GM06990 (cell line): Measurements from ENCODE around the gene ASB18.

ENCODE experiments used
- DNase-seq: peaks from one replicate; pipeline ENCODE4 v3.0.0-alpha.2; 2011; ENCODE audit not compliant: insufficient read length; ENCODE audit errors: extremely low read depth
- H3K27me3 ChIP-seq: replicated peaks from 2 replicates; pipeline ENCODE4 v1.6.0; 2011; ENCODE audit warnings: low read length; ENCODE audit not compliant: control insufficient read depth, insufficient read depth
- H3K36me3 ChIP-seq: 2 replicates; pipeline ENCODE4 v1.5.1; 2011; ENCODE audit warnings: low read length; ENCODE audit not compliant: control insufficient read depth, insufficient read depth
- H3K4me3 ChIP-seq: replicated peaks from 2 replicates; pipeline ENCODE4 v1.5.1; 2011; ENCODE audit warnings: low read depth, mild to moderate bottlenecking, control low read depth, low read length
- CTCF ChIP-seq: IDR thresholded peaks from 2 replicates; pipeline ENCODE4 v1.5.1; 2011; ENCODE audit warnings: low read length, control low read depth, mild to moderate bottlenecking, inconsistent platforms; ENCODE audit not compliant: insufficient read depth, poor library complexity, severe bottlenecking

ASB18 gene

GRCh38 chr2:236204953-236205352, 59.3 kb downstream of the ASB18 start:
- H3K4me3 ChIP-seq: no peak overlapping the region
- no peak for DNase-seq
- no peaks in the 10 kb centered on the region for H3K36me3 ChIP-seq
- no peak for TF ChIP-seq CTCF
- no peaks in the 10 kb centered on the region for H3K27me3 ChIP-seq

DNA sequence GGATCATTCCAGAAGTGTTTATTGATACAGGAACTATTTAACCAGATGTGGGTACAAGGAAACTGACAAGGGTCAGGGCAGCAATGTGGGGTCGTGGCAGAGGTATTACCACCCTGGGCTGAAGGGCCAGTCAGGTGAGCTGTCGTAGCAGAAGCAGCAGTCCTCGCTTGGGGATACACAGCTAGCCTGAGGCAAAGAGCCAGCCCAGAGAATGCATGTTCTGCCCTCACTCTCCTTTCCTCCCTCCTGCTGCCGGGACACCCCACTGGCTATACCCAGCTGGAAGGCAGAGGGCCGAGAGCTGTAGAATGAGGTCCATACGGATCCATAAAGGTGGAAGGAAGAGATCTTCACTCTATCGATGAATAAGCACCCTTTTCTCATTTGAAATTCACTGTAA, 63.8 kb downstream of the ASB18 start:
- Histone ChIP-seq H3K36me3 (no peaks in the 10 kb centered on the region), H3K4me3 (no peak overlapping the region), H3K27me3 (no peaks in the 10 kb centered on the region)
- DNase-seq: no peak
- no peak for TF ChIP-seq CTCF

GRCh38 chr2:236196366-236196765, 67.8 kb downstream of the ASB18 start:
- Histone ChIP-seq H3K27me3 (no peaks in the 10 kb centered on the region), H3K4me3 (no peak overlapping the region), H3K36me3 (no peaks in the 10 kb centered on the region)
- no peak for DNase-seq
- no peak for TF ChIP-seq CTCF

GRCh38 chr2:236195726-236196125, 68.5 kb downstream of the ASB18 start:
- Histone ChIP-seq H3K4me3 (no peak overlapping the region), H3K36me3 (no peaks in the 10 kb centered on the region), H3K27me3 (no peaks in the 10 kb centered on the region)
- TF ChIP-seq CTCF: no peak
- DNase-seq: no peak

GRCh38 chr2:236194786-236195185, 69.4 kb downstream of the ASB18 start:
- Histone ChIP-seq H3K36me3 (no peaks in the 10 kb centered on the region), H3K27me3 (no peaks in the 10 kb centered on the region), H3K4me3 (no peak overlapping the region)
- no peak for DNase-seq
- TF ChIP-seq CTCF: no peak

GRCh38 chr2:236193026-236193425, 71.2 kb downstream of the ASB18 start:
- no peak for DNase-seq
- no peak for TF ChIP-seq CTCF
- Histone ChIP-seq H3K4me3 (no peak overlapping the region), H3K27me3 (no peaks in the 10 kb centered on the region), H3K36me3 (no peaks in the 10 kb centered on the region)
